ENCODE measurements around the gene OPRL1. TPM values are rescaled to one million over a fixed set of nuclear protein-coding genes. Genes with fewer than 3 reads are reported as not detected.

The OPRL1 gene
- polyA plus RNA-seq, 1 experiment, result 0.86 TPM

- Histone ChIP-seq H3K9me3 (ENCODE audit: control insufficient read depth, insufficient read depth, low read length) (no peaks in the 10 kb centered on the region; the same call in 1 of the 2 replicates), H3K27ac (ENCODE audit: low read depth, low read length) (no peak overlapping the region), H3K27me3 (ENCODE audit: control insufficient read depth, insufficient read depth, low read length) (no peaks in the 10 kb centered on the region), H3K4me3 (ENCODE audit: low read depth, low read length) (no peak overlapping the region)
- TF ChIP-seq CTCF (IDR thresholded peaks at IDR 0.05; ENCODE audit: low read depth, low read length), result no peak
- no peak for DNase-seq (ENCODE audit: low read depth, low spot score)
- ChIA-PET CTCF (no interaction called here), POLR2A (no interaction called here)
Measured at GRCh38 chr20:64068386-64069208, 11.3 kb upstream of the OPRL1 start.

- no peak for TF ChIP-seq CTCF (IDR thresholded peaks at IDR 0.05; ENCODE audit: low read depth, low read length)
- Histone ChIP-seq H3K9me3 (ENCODE audit: control insufficient read depth, insufficient read depth, low read length) (no peaks in the 10 kb centered on the region; the same call in 1 of the 2 replicates), H3K27me3 (ENCODE audit: control insufficient read depth, insufficient read depth, low read length) (no peaks in the 10 kb centered on the region), H3K27ac (ENCODE audit: low read depth, low read length) (no peak overlapping the region), H3K4me3 (ENCODE audit: low read depth, low read length) (no peak overlapping the region)
- no peak for DNase-seq (ENCODE audit: low read depth, low spot score)
- ChIA-PET POLR2A (no interaction called here), CTCF (no interaction called here)
Measured at GRCh38 chr20:64069209-64069613, 10.7 kb upstream of the OPRL1 start.

- H3K4me3 ChIP-seq (ENCODE audit: low read depth, low read length), result no peak overlapping the region
- peak; percentile 72 for TF ChIP-seq CTCF (IDR thresholded peaks at IDR 0.05; ENCODE audit: low read depth, low read length)
- ChIA-PET POLR2A (no interaction called here), CTCF (interaction anchor here (0.7 kb wide), 1 partner anchor 9 kb away, joined by 4 read pairs; no protein-coding TSS in a partner anchor)
- H3K27ac ChIP-seq (ENCODE audit: low read depth, low read length), result no peak overlapping the region
- no peak for DNase-seq (ENCODE audit: low read depth, low spot score)
- no peaks in the 10 kb centered on the region; the same call in 1 of the 2 replicates for H3K9me3 ChIP-seq (ENCODE audit: control insufficient read depth, insufficient read depth, low read length)
- H3K27me3 ChIP-seq (ENCODE audit: control insufficient read depth, insufficient read depth, low read length), result no peaks in the 10 kb centered on the region
Measured at GRCh38 chr20:64069614-64070243, 10.2 kb upstream of the OPRL1 start.

GRCh38 chr20:64070244-64070993, 9.5 kb upstream of the OPRL1 start:
- ChIA-PET CTCF (interaction anchor here (0.7 kb wide), 1 partner anchor 8 kb away, joined by 4 read pairs; no protein-coding TSS in a partner anchor), POLR2A (no interaction called here)
- DNase-seq (ENCODE audit: low read depth, low spot score), result no peak
- H3K27ac ChIP-seq (ENCODE audit: low read depth, low read length), result no peak overlapping the region
- H3K4me3 ChIP-seq (ENCODE audit: low read depth, low read length), result no peak overlapping the region
- no peaks in the 10 kb centered on the region for H3K27me3 ChIP-seq (ENCODE audit: control insufficient read depth, insufficient read depth, low read length)
- H3K9me3 ChIP-seq (ENCODE audit: control insufficient read depth, insufficient read depth, low read length), result no peaks in the 10 kb centered on the region; the same call in 1 of the 2 replicates
- no peak for TF ChIP-seq CTCF (IDR thresholded peaks at IDR 0.05; ENCODE audit: low read depth, low read length)
